GM18505 (cell line): ENCODE results near the gene ABLIM1.

ENCODE experiments used
- ATAC-seq: cut with Tn5 transposase; IDR thresholded peaks from one replicate; pipeline ENCODE4 v1.9.1; 2021; ENCODE audit not compliant: unreplicated experiment
- POLR2A ChIP-seq: IDR thresholded peaks from 4 replicates; pipeline ENCODE4 v1.6.1; 2011; ENCODE audit warnings: borderline replicate concordance; ENCODE audit not compliant: insufficient read depth, insufficient read length; ENCODE audit errors: extremely low read depth

Gene ABLIM1

DNA sequence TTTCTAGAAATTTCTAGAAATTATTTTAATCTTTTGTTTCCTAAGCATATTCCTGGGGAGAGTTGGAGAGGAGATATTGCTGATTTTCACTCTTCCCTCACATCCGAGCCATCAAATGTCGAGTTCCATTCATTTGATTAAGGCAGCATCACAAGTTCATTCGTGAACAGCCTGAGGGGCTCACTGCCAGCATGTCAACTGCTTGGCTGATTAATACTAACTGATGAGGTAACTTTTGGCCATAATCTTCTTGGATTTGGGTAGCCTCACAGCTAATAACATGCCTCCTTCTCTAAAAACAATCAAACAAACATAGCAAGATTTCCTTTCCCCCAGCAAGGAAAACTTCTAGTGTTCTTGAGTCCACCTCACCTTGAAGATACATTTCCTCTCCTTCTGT, 166.7 kb downstream of the ABLIM1 start:
- no peak for ATAC-seq
- no peak for TF ChIP-seq POLR2A

DNA sequence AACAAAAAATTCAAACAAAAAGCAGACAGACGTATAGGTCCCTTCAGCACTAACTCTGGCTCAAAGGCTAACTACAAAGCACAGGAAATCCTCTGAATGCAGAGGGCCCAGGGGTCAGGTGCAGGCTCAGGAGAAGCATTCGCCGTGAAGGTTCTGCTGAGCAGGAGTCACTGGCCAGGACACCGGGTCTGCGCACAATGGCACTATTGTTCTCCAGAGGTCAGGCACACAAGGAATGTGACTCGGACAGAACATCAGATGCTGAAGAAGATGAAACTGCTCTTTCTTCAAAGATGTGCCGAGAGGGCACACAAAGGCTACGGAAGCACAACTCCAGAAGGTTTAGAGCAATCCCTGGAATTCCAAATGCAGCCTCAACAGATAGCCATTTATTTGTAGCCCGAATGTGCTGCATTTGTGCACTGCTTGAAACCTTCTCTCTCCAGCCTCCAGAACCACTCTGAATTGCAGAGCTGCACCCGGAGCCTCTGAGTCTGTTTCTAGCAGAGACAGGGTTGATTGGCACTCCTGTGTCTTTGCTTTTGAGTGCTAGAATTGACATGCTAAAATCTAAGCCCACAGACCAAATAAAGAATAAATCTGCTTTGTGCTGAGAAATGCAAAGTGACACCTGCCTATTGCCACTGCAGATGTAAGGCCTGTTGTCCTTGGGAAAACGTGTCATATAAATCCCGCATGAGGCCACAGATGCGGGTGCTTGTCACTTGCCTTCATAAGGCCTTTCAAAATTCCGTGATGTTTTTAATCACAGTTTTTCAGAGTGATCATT, 168.4 kb downstream of the ABLIM1 start:
- no peak for TF ChIP-seq POLR2A
- ATAC-seq: no peak

DNA sequence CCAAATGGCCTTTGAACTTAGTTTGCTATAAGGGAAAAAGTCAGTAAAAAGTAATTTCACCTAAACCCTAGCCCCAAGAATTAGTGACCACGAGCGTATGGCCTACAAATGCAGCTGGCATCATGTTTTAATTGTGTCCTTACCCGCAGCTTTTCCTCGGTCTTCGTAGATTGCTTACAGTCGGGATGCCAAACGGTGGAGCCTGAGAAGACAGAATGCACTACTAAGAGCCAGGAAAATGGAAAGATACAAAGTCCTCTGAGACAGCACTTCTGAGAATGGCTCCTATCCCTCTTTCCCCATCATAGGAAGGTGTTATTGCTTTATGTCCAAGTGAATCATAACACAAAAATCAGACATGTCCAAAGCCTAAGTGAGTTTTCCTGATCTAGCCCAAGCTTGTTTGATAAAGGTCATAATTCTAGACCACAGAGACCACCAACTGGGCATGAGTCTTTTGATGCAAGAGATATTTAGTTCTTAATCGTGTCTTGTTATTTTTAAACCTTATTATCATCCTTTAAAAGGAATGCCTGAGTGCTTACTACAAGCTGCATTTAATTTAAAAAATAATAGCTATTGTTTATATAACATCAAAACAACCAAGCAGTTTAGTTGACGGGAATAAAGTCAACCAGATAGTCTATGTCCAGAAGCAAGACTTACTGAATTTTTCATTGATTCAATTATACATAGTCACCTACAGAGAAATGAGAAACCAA, 170.1 kb downstream of the ABLIM1 start:
- TF ChIP-seq POLR2A: no peak

DNA sequence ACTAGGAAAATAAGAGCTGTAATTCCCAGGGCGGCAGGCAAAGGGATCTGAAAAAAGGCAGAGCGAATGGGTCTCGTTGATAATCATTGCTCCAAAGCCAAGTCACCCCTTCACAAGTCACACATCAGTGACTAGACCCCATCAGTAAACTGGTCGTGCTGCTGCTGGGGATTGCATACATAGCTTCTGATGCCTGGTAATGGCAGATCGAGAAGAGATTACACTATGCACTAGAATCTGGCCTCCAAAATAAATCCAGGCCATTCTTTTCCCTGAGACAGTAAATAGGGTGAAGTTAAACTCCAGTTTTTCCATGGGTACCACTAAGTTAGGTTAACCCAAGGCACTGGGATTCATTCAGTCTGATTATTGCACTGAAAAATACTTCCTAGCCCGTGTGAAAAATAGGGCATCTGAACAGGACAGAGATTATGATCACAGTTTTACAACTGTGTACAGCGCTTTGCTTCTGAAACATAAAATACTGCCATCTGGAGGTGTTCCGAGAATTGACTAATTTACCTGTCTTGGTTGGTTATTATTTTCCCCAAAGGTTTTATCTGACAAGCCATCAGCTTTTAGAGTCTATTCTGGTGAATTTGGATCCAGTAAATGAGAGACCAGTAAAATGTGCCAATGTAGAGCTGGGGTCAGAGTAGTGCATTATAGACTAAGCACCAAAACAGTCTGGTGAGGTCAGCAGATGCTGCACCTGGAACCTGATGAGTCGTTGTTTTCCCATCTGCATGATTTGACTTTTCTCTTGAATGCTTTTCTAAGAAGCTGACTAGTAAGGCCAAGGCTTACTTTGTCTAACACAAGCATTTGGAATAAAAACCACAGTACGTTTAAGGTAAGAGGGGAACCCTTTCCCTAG, 170.9 kb downstream of the ABLIM1 start:
- no peak for TF ChIP-seq POLR2A
- ATAC-seq: no peak

More for the DNA sequence above, 170.1 kb downstream of the ABLIM1 start:
- ATAC-seq: no peak

DNA sequence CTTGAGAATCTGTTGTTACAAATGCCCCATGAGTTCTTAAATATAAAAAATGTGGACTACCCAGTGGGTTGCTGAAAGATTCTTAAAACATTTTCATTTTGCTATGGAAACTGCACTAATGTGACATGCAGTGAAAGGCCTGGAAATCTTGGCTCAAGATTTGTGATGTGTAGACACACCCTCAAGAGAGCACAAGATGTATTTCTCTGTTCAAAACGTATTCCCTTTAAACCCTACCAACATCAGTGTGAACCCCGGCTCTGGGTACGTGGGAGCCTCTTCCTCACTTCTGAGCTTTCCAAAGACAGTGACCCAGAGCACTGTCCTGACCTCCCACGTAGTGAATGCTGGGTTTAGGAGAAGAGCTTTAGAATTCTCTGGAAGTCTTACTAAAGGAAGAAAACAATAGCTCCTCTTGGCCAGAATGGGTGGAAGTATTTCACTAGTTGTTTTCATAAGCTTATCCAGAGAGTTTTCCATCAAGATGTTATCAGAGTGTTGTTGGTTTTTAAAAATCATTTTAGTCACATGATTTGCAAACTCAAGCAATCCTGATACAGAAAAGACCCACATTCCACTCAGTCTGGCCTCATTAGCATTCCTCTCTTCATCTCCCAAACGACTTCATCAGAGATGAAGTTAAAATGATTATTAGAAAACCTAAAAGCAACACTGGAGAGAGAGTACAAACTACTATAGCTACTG, 172.2 kb downstream of the ABLIM1 start:
- ATAC-seq: no peak
- TF ChIP-seq POLR2A: no peak

DNA sequence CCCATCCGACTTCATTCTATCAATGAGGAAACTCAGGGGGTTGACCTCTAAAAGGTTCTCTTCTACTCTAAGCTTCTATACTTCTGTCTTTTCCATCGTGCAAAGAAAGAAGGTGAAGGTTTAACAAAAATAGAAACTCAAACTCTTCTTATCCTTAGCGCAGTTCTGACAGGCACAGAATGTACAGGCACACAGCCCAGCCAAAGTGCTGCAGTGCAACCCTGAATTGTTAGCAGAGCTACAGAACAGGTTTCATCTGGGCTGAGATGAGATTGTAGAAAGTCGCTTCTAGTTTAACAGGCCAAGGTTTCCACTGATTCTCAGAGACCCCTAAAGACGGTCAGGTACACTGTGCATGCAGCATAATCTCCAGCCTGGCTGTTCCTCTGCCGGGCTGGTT, 174.5 kb downstream of the ABLIM1 start:
- no peak for ATAC-seq
- TF ChIP-seq POLR2A: no peak

DNA sequence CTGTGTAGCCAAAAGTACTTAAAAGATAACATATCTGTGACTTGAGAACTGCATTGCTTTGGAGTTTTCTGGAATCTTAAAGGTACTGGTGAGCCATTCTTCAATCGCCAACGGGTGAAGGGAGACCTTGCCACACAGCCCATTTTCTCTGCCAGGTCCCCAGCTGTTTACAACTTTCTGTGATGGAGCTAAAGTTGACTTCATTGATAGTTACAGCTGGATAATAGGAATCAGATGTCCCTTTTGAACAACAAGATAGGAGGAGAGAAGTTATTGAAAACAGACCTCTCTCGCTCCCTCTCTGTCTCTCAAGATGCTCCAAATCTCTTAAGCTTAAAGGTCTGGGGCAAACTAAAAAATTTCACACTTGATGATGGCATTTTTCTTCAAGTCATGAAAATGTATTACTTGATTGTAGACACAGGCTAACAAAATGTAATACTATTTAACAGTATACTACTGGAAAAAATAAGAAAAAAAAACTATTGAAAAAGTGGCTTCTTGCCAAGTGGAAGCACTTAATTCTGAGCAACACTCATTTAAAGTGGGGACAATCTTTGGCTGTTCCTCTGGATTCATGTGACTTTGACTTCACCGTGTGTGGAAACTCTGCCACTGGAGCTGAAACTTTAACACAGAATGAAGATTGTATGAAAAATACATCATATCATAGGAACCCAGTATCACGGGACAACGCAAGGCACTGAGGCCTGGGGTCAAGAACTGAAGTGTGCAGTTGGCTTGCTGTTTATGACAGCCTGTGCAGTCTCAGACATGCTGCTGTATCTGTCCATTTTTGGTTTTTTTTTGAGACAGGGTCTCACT, 175.4 kb downstream of the ABLIM1 start:
- no peak for ATAC-seq
- no peak for TF ChIP-seq POLR2A

DNA sequence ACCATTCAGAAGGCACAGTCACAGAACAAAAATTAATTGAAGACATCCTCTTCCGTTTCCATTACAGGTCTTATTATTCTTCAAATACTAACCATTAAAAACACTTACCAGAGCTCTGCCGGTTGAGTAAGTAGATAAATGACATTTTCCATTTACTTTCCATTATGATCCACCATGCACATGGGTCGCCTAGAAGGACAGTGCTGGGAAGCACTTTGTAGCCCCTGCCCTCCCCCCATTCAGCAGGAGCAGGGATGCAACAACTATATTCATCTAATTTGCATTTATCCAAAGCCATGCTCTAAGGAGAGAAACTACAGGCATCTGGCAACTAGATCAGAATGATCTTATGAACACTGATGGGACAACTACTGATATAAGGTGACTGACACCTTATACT, 177.0 kb downstream of the ABLIM1 start:
- no peak for TF ChIP-seq POLR2A
- no peak for ATAC-seq

DNA sequence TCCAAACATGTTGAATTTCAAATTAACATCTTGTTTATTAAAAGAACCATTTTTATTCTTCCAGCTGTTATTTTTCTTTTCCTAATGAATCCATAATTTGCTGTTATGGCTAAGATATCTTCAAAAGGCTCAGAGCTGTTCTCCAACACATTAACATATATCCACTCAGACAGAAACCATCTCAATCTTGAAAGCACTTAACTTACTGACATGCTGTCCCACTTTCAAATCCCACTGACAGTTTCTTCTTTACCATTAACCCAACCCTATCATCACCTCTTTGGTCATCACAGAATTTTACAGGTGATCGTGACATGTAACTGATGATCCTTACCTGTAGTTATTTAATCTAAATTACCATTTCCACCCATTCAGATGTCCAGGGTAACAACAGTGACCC, 178.2 kb downstream of the ABLIM1 start:
- no peak for TF ChIP-seq POLR2A
- no peak for ATAC-seq

DNA sequence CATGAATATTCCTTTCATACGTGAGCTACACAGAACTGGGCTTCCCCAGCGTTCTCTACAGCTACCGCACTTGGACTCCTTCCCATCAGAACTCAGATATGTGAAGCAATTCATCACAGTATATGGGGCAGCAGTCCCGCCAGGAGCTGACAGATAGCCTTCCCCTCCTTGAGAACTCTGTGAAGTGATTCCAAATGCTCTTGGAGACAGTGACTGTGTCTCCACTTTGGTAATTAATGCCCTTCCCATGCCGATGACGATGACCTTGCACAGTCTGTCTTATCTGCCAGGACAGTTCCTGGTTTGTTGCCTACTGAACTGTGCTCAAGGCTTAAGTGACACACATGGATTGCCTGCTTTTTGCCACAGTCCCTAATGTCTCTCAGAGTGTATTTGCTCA, 178.8 kb downstream of the ABLIM1 start:
- no peak for ATAC-seq
- no peak for TF ChIP-seq POLR2A

DNA sequence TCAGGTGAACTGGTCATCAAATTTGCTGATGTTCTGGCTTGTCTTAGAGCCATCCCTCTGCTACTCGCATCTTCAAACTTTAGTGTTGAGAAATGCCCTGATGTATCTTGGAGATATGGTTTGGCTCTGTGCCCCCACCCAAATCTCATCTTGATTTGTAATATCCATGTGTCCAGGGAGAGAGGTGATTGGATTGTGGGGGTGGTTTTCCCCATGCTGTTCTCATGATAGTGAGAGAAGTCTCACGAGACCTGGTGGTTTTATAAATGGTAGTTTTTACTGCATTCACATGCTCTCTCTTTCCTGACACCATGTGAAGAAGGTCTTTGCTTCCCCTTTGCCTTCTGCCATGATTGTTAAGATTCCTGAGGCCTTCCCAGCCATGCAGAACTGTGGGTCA, 179.8 kb downstream of the ABLIM1 start:
- ATAC-seq: no peak
- no peak for TF ChIP-seq POLR2A

DNA sequence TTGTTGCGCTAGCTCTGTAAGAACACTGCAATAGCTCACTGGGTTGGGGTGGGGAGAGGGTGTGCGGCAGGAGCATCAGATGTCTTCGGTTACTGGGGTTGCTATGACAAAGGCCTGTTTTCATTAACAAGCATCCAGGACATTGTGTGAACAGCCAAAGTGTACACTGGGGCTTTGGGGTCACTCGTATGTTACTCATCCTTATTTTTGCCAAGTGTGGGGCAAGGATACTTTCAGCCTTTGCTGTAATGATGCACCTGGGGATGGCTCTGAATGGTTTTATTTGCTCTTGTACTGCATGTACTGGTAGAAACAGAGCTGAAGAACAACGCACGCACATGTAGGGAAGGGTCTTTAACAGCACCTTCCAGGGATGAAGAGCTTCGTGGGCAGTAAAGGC, 180.8 kb downstream of the ABLIM1 start:
- no peak for TF ChIP-seq POLR2A
- ATAC-seq: no peak
